Type B pancreatic cell (in vitro differentiated cells): ENCODE data around the gene CXXC4. TPM values are rescaled to one million over a fixed set of nuclear protein-coding genes. Genes with fewer than 3 reads are reported as not detected.

ENCODE experiments used
- DNase-seq: peaks from one replicate; pipeline ENCODE4 v3.0.0; 2021; ENCODE audit warnings: mixed read lengths; ENCODE audit not compliant: unreplicated experiment; ENCODE audit errors: extremely low spot score
- H3K27ac Mint-ChIP-seq: 2 replicates; pipeline ENCODE4 v1.8.0; 2021; ENCODE audit warnings: mild to moderate bottlenecking, mixed read lengths
- H3K27me3 Mint-ChIP-seq: 2 replicates; pipeline ENCODE4 v1.8.0; 2021; ENCODE audit warnings: mixed read lengths
- H3K36me3 Mint-ChIP-seq: 2 replicates; pipeline ENCODE4 v1.8.0; 2021; ENCODE audit warnings: mixed read lengths
- H3K4me1 Mint-ChIP-seq: one replicate; pipeline ENCODE4 v1.8.0; 2021; ENCODE audit warnings: mixed read lengths; ENCODE audit not compliant: unreplicated experiment
- H3K4me3 Mint-ChIP-seq: 2 replicates; pipeline ENCODE4 v1.8.0; 2021; ENCODE audit warnings: mild to moderate bottlenecking, mixed read lengths
- H3K9me3 Mint-ChIP-seq: 2 replicates; pipeline ENCODE4 v1.8.0; 2021; ENCODE audit warnings: mixed read lengths
- CTCF ChIP-seq: fragments of 200-600 bp; sonication (generic); conservative IDR thresholded peaks from 2 replicates; pipeline ENCODE4 v1.5.0; 2021; ENCODE audit warnings: antibody characterized with exemption, mild to moderate bottlenecking
- total RNA-seq: library from RNA; stranded (reverse); gene quantifications from 2 replicates; pipeline ENCODE4 v1.2.1, GENCODE V29; 2021; ENCODE audit warnings: low replicate concordance

CXXC4 gene
- total RNA-seq, 1 donor from 2014 or later = 4.2 TPM

GRCh38 chr4:104457308-104457981 lies 37.2 kb downstream of the CXXC4 start:
- TF ChIP-seq CTCF = no peak
- Mint-ChIP-seq H3K9me3 (no peaks in the 10 kb centered on the region), H3K27ac (no peak overlapping the region), H3K4me3 (no peak overlapping the region), H3K27me3 (no peaks in the 10 kb centered on the region), H3K36me3 (no peaks in the 10 kb centered on the region), H3K4me1 (no peaks in the 10 kb centered on the region)
- DNase-seq = no peak

- H3K27ac Mint-ChIP-seq = no peak overlapping the region
- no peak for DNase-seq
- H3K36me3 Mint-ChIP-seq = no peaks in the 10 kb centered on the region
These were observed 43.1 kb downstream of the CXXC4 start for GRCh38 chr4:104451573-104451972.

GRCh38 chr4:104449537-104449936 lies 45.2 kb downstream of the CXXC4 start:
- Mint-ChIP-seq H3K4me1 (no peaks in the 10 kb centered on the region), H3K4me3 (no peak overlapping the region), H3K9me3 (no peaks in the 10 kb centered on the region), H3K36me3 (no peaks in the 10 kb centered on the region), H3K27me3 (no peaks in the 10 kb centered on the region), H3K27ac (no peak overlapping the region)
- DNase-seq = no peak
- TF ChIP-seq CTCF = no peak

More at GRCh38 chr4:104451573-104451972, 43.1 kb downstream of the CXXC4 start:
- no peaks in the 10 kb centered on the region for H3K9me3 Mint-ChIP-seq
- no peak overlapping the region for H3K4me3 Mint-ChIP-seq
- peak; percentile 63 for TF ChIP-seq CTCF
- no peaks in the 10 kb centered on the region for H3K27me3 Mint-ChIP-seq
- no peaks in the 10 kb centered on the region for H3K4me1 Mint-ChIP-seq

- Mint-ChIP-seq H3K4me1 (no peaks in the 10 kb centered on the region), H3K4me3 (no peak overlapping the region), H3K36me3 (no peaks in the 10 kb centered on the region)
These were observed 47.4 kb downstream of the CXXC4 start for GRCh38 chr4:104447294-104447693.

GRCh38 chr4:104446431-104447278 lies 48.0 kb downstream of the CXXC4 start:
- H3K27ac Mint-ChIP-seq = no peak overlapping the region
- no peak for TF ChIP-seq CTCF
- DNase-seq = no peak
- H3K4me3 Mint-ChIP-seq = no peak overlapping the region
- no peaks in the 10 kb centered on the region for H3K4me1 Mint-ChIP-seq
- no peaks in the 10 kb centered on the region for H3K36me3 Mint-ChIP-seq
- H3K9me3 Mint-ChIP-seq = no peaks in the 10 kb centered on the region
- no peaks in the 10 kb centered on the region for H3K27me3 Mint-ChIP-seq

More at GRCh38 chr4:104447294-104447693, 47.4 kb downstream of the CXXC4 start:
- no peaks in the 10 kb centered on the region for H3K27me3 Mint-ChIP-seq
- H3K9me3 Mint-ChIP-seq = no peaks in the 10 kb centered on the region
- H3K27ac Mint-ChIP-seq = no peak overlapping the region
- DNase-seq = no peak
- no peak for TF ChIP-seq CTCF
